NT2/D1 (cell line): Measurements from ENCODE around the gene KANK2.

Experiments
- SUZ12 ChIP-seq: IDR thresholded peaks from 2 replicates; pipeline ENCODE4 v1.6.1; 2011; ENCODE audit not compliant: insufficient read length, insufficient read depth; ENCODE audit errors: extremely low read depth
- YY1 ChIP-seq: IDR thresholded peaks from 2 replicates; pipeline ENCODE4 v1.6.1; 2011; ENCODE audit not compliant: insufficient read length, insufficient read depth
- ZNF274 ChIP-seq: IDR thresholded peaks from 2 replicates; pipeline ENCODE4 v1.6.1; 2011; ENCODE audit warnings: mild to moderate bottlenecking, low read depth, low read length

DNA sequence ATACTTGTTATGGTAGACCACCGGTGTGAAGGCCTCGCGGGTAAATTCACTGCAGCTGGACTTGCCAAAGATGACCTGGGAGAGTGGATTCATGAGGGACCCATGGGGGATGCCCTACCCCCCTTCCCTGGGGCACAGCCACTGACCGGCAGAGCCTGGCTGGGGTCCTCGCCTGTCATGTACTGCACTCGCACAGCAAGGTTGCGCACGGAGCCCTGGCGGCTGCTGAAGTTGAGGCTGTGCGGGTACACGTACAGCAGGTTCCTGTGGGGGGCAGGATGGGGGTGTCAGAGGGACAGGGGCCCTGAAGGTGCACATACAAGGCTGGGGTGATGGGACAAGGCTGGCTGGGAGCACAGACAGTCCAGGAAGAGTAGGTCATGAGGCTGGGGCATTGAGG is 40.7 kb upstream of the KANK2 start:
- no peak for TF ChIP-seq SUZ12
- no peak for TF ChIP-seq YY1
- TF ChIP-seq ZNF274, result no peak
